HL-60 (cell line): Measurements from ENCODE around the gene CNTNAP5.

Source experiments
- GABPA ChIP-seq: IDR thresholded peaks from 2 replicates; pipeline ENCODE4 v1.6.1; 2012; ENCODE audit warnings: low read depth
- POLR2AphosphoS5 ChIP-seq: IDR thresholded peaks from 2 replicates; pipeline ENCODE4 v1.6.1; 2012; ENCODE audit warnings: low read depth
- SPI1 ChIP-seq: IDR thresholded peaks from 2 replicates; pipeline ENCODE4 v1.6.1; 2012; ENCODE audit warnings: low read depth, mild to moderate bottlenecking, borderline replicate concordance
- TF ChIP-seq, protein P1 (sequence below): IDR thresholded peaks from one replicate; pipeline ENCODE4 v1.5.1; 2011; ENCODE audit warnings: low read length, control low read depth, inconsistent platforms; ENCODE audit not compliant: insufficient read depth
- TF ChIP-seq, protein P2 (sequence below): IDR thresholded peaks from 2 replicates; pipeline ENCODE4 v1.6.1; 2012; ENCODE audit warnings: low read depth; ENCODE audit not compliant: insufficient replicate concordance

DNA sequence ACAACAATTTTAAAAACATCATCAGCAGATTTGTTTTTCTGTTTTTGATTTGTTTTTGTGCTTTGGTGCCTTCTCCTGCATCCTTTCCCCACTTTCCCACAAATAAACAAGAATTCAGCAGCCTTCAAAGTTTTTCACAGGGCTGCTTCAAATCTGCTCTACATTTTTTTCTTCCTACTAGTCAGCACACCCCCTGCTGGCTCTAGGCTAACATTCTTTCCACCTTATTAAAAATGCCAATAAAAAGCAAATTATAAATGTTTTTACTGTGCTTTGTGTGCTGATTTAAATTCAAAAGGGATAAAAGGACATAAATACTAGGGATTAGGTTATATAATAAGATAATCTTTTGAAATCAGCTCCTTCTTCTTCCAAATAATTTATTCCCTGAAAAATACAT is 6.2 kb upstream of the CNTNAP5 start:
- TF ChIP-seq, protein P1, sequence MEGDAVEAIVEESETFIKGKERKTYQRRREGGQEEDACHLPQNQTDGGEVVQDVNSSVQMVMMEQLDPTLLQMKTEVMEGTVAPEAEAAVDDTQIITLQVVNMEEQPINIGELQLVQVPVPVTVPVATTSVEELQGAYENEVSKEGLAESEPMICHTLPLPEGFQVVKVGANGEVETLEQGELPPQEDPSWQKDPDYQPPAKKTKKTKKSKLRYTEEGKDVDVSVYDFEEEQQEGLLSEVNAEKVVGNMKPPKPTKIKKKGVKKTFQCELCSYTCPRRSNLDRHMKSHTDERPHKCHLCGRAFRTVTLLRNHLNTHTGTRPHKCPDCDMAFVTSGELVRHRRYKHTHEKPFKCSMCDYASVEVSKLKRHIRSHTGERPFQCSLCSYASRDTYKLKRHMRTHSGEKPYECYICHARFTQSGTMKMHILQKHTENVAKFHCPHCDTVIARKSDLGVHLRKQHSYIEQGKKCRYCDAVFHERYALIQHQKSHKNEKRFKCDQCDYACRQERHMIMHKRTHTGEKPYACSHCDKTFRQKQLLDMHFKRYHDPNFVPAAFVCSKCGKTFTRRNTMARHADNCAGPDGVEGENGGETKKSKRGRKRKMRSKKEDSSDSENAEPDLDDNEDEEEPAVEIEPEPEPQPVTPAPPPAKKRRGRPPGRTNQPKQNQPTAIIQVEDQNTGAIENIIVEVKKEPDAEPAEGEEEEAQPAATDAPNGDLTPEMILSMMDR = no peak
- TF ChIP-seq, protein P2, sequence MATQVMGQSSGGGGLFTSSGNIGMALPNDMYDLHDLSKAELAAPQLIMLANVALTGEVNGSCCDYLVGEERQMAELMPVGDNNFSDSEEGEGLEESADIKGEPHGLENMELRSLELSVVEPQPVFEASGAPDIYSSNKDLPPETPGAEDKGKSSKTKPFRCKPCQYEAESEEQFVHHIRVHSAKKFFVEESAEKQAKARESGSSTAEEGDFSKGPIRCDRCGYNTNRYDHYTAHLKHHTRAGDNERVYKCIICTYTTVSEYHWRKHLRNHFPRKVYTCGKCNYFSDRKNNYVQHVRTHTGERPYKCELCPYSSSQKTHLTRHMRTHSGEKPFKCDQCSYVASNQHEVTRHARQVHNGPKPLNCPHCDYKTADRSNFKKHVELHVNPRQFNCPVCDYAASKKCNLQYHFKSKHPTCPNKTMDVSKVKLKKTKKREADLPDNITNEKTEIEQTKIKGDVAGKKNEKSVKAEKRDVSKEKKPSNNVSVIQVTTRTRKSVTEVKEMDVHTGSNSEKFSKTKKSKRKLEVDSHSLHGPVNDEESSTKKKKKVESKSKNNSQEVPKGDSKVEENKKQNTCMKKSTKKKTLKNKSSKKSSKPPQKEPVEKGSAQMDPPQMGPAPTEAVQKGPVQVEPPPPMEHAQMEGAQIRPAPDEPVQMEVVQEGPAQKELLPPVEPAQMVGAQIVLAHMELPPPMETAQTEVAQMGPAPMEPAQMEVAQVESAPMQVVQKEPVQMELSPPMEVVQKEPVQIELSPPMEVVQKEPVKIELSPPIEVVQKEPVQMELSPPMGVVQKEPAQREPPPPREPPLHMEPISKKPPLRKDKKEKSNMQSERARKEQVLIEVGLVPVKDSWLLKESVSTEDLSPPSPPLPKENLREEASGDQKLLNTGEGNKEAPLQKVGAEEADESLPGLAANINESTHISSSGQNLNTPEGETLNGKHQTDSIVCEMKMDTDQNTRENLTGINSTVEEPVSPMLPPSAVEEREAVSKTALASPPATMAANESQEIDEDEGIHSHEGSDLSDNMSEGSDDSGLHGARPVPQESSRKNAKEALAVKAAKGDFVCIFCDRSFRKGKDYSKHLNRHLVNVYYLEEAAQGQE = no peak
- no peak for TF ChIP-seq POLR2AphosphoS5
- no peak for TF ChIP-seq GABPA
- TF ChIP-seq SPI1 = no peak
